GM21381 (cell line): Measurements from ENCODE around the gene IKBKE.

Experiments used
- ATAC-seq: cut with Tn5 transposase; IDR thresholded peaks from one replicate; pipeline ENCODE4 v1.9.1; 2021; ENCODE audit warnings: mild to moderate bottlenecking, moderate library complexity; ENCODE audit not compliant: unreplicated experiment

IKBKE gene

GRCh38 chr1:206495011-206495461 is 24.8 kb downstream of the IKBKE start:
- no peak for ATAC-seq

- ATAC-seq = peak; percentile 21
Observed at GRCh38 chr1:206495493-206496046, 25.3 kb downstream of the IKBKE start.

- peak; percentile 52 for ATAC-seq
Observed at GRCh38 chr1:206496131-206496793, 26.0 kb downstream of the IKBKE start.

- no peak for ATAC-seq
Observed at GRCh38 chr1:206497363-206497762, 27.1 kb downstream of the IKBKE start.

DNA sequence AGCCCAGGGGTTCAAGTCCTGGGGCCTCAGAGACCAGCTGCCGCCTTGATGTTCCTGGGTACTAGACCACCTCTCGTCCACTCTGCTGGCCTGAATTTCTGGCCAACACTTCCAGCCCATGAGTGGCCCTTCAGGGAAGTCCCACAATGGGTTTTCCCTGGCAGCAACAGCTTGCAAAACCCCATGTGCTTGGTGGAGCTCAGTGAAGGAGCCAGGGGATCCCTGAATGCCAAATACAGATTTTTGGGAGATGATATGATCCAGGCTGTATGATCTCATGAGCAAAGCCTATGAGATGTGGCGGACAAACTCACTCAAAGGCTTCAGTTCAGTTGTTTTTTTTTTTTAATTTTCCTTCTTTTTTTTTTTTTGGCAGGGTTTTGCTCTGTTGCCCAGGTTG is 27.5 kb downstream of the IKBKE start:
- ATAC-seq = no peak

DNA sequence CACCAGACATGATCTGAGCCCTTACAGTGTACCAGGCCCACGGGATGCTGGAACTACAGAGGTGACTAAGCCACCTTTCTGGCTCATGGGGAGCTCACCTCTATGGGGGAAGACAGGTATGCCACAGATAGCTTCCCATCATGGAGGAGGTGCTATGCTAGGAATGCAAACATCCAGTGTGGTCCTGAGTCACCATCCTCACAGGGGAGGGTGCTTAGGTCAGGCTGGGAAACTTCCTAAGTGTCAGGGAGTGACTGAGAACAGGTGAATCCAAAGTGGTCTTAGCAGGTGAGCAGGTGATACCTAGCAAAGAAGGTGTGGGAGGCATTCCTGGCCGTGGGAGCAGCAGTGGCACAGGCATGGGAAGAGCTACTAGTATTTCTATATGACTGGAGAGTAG is 28.4 kb downstream of the IKBKE start:
- ATAC-seq = no peak

DNA sequence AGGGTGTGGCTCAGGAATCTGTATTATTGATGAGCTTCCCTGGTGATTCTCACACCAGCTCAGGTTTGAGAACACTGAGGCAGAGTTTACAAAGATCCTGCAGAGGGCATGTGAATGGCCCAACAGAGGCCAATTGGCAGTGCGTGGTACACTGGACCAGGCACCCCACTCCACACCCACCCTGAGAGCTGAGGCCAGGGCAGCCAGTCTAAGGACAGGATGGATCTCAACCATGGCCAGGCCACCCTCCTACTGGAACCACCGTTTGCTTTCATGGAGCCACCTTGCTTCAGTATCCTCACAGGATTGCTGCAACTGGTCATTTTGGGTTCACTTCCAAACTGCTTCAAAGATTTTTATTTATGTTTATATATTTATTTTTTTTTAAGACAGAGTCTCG is 29.8 kb downstream of the IKBKE start:
- no peak for ATAC-seq

DNA sequence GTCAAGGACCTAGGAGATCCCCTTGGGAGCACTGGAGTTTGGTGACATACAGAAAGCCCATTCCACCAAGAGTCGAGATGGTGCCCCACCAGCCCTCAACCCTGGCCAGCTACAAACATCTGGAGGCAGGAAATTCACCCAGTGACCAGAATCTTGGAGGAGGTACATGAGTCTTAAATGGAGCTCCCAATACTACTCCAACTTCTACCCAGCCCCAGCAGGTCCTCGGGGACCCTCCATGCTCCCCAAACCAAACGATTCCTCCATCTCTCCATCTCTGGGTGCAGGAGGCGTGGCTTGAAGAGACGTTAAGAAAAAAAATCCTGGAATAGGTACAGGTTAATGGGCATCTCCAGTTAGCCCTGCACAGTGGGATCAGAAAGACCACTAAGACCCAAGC is 31.6 kb downstream of the IKBKE start:
- ATAC-seq = no peak

GRCh38 chr1:206502403-206502802 is 32.1 kb downstream of the IKBKE start:
- ATAC-seq = no peak

DNA sequence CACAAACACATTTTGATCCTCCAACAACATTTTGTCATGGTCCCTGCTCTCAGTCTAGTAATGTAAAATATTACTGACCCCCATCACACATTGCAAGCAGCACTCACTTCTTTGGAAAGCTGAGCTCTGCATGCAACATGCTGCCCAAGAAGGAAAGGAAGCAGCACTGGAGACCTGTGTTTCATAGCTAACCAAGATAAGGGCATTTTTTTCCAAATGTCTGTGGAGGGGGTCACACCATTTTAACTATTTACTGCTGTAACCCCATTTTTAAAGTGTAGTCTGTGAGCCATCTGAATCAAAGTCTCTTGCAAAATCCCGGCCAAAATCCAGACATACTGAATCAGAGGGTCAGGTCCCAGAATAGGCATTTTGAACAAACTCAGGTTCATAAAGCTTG is 32.5 kb downstream of the IKBKE start:
- ATAC-seq = no peak

DNA sequence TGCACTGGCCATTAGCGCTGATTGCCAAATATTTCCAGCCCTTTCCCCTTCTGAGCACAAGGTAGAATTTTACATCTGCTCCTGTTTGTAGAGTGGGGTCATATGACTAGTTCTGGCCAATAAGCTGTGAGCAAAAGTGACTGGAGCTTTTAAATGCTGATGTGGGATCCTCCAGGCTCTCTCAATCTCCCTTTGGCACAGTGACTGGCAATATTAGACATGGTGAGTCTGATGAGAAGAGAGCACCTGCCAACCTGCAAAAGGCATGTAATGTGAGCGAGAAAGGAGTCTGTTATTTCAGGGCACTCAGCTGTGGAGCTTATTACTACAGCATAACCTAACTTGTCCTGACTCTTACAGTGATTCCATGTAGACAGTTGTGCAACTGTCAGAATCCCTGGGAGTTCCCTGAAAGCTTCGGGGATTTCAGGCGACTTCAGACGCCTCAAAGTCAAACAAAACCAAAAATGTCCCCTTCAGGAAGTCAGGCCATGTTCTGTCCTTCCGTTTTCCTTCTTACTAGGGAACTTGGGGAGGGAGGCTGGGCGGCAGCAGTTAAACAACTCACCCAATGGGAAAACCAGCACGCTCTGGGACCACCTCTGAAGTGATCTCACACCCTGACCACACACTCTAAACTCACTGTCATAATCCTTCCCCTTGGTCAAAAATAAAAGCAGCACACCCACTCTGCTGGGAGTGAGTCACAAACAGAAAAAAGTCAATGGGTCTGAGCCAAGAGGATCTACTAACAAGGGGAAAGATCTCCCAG is 33.5 kb downstream of the IKBKE start:
- ATAC-seq = peak; percentile 59

DNA sequence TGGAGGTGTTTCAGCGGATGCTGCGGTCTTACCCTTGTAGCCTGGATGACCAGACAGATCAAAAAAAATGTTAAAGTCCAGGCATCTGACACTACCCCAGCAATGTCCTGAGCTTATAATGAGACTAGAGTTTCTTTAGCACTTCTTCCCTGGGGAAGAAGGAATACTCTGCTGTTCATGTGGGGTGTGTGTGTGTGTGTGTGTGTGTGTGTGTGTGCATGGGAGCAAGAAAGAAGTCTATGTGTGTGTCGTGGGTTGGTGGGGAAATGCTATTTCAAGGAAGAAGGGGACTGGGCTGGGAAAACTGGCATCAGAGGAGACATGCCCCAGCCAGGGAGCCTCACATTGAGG is 34.1 kb downstream of the IKBKE start:
- no peak for ATAC-seq

GRCh38 chr1:206505702-206506355 is 35.6 kb downstream of the IKBKE start:
- ATAC-seq = no peak

DNA sequence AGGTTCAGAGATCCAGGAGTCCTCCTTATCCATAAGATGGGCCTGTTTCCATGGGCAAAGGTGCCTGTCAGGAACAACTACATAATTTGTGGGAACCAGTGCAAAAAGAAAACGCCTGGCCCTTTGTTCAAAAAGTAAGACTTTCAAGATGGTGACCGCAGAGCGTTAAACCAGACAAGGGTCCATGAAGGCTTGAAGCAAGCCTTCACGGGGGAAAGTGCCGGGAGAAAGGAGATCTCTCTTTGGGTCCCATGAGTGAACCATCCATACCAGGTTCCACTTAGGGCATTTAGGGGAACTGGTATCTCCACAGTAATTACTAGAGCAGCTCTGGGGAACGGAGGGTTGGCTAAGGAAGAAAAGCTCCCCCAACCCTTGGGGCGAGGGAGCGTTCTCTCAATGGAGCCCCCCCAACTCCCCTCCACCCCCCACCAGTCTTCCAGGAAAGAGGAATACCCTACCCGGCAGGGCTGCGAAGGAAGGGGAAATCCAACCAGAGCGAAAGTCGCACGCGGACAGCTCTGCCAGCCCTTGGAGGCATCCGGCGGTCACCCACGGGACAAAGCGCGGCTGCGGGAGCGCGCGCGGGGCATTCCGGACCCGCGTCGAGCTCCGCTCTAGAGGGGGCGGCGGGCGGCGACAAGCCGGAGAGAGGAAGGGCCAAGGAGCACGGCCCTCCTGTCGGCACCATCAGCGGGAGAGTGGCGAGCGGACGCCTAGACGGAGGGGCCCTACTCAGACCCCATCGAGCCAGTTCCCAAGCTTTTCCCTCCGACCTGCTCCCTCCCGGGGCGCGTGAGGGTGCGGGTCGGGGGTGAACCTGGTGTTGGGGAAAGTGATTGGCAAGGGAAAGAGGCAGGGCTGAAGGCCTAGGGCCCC is 36.4 kb downstream of the IKBKE start:
- ATAC-seq = peak; percentile 25

DNA sequence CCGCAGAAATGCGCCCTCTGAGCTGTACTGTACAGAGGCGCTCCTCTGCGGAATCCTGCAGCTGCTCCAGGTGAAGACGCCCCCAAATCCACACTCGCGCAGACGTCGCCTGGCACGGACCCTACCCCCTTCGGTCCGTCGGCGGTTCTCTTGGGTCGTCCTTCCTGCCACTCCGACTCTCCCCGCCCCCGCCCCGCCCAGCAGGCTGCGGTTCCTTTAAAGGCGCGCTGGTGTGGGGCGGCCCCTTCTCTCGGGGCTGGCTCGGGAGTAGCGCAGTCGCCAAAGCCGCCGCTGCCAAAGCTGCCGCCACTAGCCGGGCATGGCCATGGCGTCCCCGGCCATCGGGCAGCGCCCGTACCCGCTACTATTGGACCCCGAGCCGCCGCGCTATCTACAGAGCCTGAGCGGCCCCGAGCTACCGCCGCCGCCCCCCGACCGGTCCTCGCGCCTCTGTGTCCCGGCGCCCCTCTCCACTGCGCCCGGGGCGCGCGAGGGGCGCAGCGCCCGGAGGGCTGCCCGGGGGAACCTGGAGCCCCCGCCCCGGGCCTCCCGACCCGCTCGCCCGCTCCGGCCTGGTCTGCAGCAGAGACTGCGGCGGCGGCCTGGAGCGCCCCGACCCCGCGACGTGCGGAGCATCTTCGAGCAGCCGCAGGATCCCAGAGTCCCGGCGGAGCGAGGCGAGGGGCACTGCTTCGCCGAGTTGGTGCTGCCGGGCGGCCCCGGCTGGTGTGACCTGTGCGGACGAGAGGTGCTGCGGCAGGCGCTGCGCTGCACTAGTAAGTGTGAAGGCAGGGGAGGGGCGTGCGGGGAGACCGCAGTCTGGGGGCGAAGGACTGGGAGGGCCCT is 37.2 kb downstream of the IKBKE start, which contains the start of gene RASSF5:
Gene RASSF5, plus strand, starts transcription at position 248 of the 846 bp plus-strand sequence. Its CDS starts 72 bp downstream, at position 320.
- ATAC-seq = peak; percentile 52

GRCh38 chr1:206508130-206508889 is 38.0 kb downstream of the IKBKE start:
- no peak for ATAC-seq

GRCh38 chr1:206508956-206509355 is 38.7 kb downstream of the IKBKE start:
- ATAC-seq = no peak

DNA sequence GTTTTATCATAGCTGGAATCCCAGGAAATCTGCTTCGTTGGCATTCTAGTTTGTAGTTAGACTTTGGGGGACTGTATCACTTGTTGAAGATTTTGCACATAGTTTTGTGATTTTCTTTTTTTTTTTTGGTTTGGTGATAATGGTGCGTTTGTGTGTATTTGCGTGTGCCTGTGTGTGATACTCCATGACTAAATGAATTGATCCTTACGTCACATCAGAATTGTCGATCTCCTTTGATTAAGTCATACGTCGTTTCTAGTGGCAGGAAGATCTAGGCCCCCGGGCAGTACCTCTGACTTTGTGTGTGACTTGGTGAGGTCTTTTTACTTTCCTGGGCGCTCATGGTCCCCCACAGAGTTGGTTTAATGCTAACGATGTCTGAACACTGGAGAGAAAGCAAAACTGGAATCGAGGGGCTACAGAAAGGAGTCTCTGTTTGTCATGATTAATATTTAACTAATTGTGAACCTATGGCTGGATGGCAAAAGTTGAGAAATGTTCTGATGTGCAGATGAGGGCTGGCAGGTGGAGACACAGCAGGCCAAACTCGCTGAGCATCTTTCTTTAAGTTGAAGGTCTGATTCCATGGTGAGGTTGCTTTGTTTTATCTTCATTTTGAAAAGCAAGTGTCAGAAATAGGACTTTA is 39.5 kb downstream of the IKBKE start:
- ATAC-seq = no peak
